Measurements from ENCODE around the gene HOXB8.

Gene HOXB8

GRCh38 chr17:48588528-48588927, 26.6 kb downstream of the HOXB8 start:
- no peak for DNase-seq
- no peaks in the 10 kb centered on the region for H3K36me3 ChIP-seq
- H3K4me1 ChIP-seq: no peaks in the 10 kb centered on the region
- no peak overlapping the region for H3K4me3 ChIP-seq (ENCODE audit: low read depth, low read length)
- no peak for TF ChIP-seq CTCF (IDR thresholded peaks at IDR 0.05; ENCODE audit: low read depth, low read length)
- H3K27me3 ChIP-seq: peaks cover 96% of the 10 kb centered on the region
- no peaks in the 10 kb centered on the region for H3K9me3 ChIP-seq

GRCh38 chr17:48588074-48588415, 27.0 kb downstream of the HOXB8 start:
- TF ChIP-seq CTCF (IDR thresholded peaks at IDR 0.05; ENCODE audit: low read depth, low read length): no peak
- no peaks in the 10 kb centered on the region for H3K36me3 ChIP-seq
- no peak for DNase-seq
- H3K4me1 ChIP-seq: no peaks in the 10 kb centered on the region
- no peaks in the 10 kb centered on the region for H3K9me3 ChIP-seq
- peaks cover 96% of the 10 kb centered on the region for H3K27me3 ChIP-seq
- no peak overlapping the region for H3K4me3 ChIP-seq (ENCODE audit: low read depth, low read length)

GRCh38 chr17:48587276-48588073, 27.6 kb downstream of the HOXB8 start:
- H3K27me3 ChIP-seq: peaks cover 96% of the 10 kb centered on the region
- no peaks in the 10 kb centered on the region for H3K4me1 ChIP-seq
- TF ChIP-seq CTCF (IDR thresholded peaks at IDR 0.05; ENCODE audit: low read depth, low read length): no peak
- H3K4me3 ChIP-seq (ENCODE audit: low read depth, low read length): no peak overlapping the region
- DNase-seq: no peak
- no peaks in the 10 kb centered on the region for H3K36me3 ChIP-seq
- no peaks in the 10 kb centered on the region for H3K9me3 ChIP-seq

- H3K9me3 ChIP-seq: no peaks in the 10 kb centered on the region
- no peaks in the 10 kb centered on the region for H3K36me3 ChIP-seq
- H3K27me3 ChIP-seq: peaks cover 98% of the 10 kb centered on the region
- H3K4me3 ChIP-seq (ENCODE audit: low read depth, low read length): no peak overlapping the region
- no peak for TF ChIP-seq CTCF (IDR thresholded peaks at IDR 0.05; ENCODE audit: low read depth, low read length)
- DNase-seq: no peak
- no peaks in the 10 kb centered on the region for H3K4me1 ChIP-seq
These were observed 28.5 kb downstream of the HOXB8 start for GRCh38 chr17:48586355-48587258.

DNA sequence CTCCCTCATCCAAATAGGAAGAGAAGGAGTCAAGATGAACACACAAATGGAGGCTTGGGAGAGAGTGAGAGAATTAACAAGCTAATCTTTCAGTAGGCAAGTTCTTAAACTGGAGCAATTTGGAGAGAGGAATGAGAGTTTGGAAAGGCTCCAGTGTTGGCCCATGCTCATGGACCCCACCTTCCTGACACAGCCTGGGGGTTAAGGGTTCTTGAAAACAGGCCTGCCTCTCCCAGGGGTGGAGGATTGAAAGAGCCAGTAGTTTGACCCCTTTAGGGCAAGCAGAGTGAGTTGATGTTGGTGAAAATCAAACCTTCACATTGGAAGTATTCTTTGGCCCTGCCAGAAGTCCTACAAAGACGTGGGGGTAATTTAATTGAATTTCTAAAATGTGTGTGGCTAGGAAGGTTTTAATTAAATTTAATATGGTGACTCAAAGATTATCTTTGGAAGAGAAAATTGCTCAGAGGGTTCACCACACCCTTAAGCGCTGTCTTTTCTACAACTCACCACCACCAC, 30.8 kb downstream of the HOXB8 start:
- no peaks in the 10 kb centered on the region for H3K9me3 ChIP-seq
- H3K27me3 ChIP-seq: peaks cover 98% of the 10 kb centered on the region
- no peaks in the 10 kb centered on the region for H3K36me3 ChIP-seq
- no peaks in the 10 kb centered on the region for H3K4me1 ChIP-seq
- no peak for DNase-seq
- no peak for TF ChIP-seq CTCF (IDR thresholded peaks at IDR 0.05; ENCODE audit: low read depth, low read length)
- H3K4me3 ChIP-seq (ENCODE audit: low read depth, low read length): no peak overlapping the region
